Activated naive CD8-positive, alpha-beta T cell (primary cell): Measurements from ENCODE around the gene CYTH3.
"Not testable (repeated sequence)": the region's sequence is repeated elsewhere in the genome, so short reads cannot be mapped to it uniquely, and the experiment has no call there.

Experiments used
- H3K27ac Mint-ChIP-seq: one replicate; pipeline ENCODE4 v1.8.0; 2021; ENCODE audit warnings: mixed read lengths
- H3K27me3 Mint-ChIP-seq: one replicate; pipeline ENCODE4 v1.8.0; 2021; ENCODE audit warnings: mixed read lengths
- H3K36me3 Mint-ChIP-seq: one replicate; pipeline ENCODE4 v1.8.0; 2021; ENCODE audit warnings: mixed read lengths
- H3K4me1 Mint-ChIP-seq: one replicate; pipeline ENCODE4 v1.8.0; 2021; ENCODE audit warnings: low read depth, mixed read lengths
- H3K4me3 Mint-ChIP-seq: one replicate; pipeline ENCODE4 v1.8.0; 2021; ENCODE audit warnings: mild to moderate bottlenecking, mixed read lengths
- H3K9me3 Mint-ChIP-seq: one replicate; pipeline ENCODE4 v1.8.0; 2021; ENCODE audit warnings: low read depth, mixed read lengths

CYTH3 gene

DNA sequence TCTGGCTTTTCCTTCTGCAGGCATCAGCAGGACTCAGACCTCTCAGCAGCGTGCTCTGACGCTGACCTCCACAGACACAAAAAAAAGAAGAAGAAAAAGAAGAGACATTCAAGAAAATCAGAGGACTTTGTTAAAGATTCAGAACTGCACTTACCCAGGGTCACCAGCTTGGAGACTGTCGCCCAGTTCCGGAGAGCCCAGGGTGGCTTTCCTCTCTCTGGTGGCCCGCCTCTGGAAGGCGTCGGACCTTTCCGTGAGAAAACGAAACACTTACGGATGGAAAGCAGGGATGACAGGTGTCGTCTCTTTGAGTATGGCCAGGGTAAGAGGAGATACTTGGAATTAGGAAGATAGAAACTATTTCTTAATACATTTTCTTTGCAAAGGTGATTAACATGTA is 115.7 kb downstream of the CYTH3 start:
- H3K27me3 Mint-ChIP-seq, result no peaks in the 10 kb centered on the region
- no peaks in the 10 kb centered on the region for H3K9me3 Mint-ChIP-seq
- H3K4me1 Mint-ChIP-seq, result no peaks in the 10 kb centered on the region
- H3K4me3 Mint-ChIP-seq, result no peak overlapping the region
- no peak overlapping the region for H3K27ac Mint-ChIP-seq
- H3K36me3 Mint-ChIP-seq, result peaks cover 2% of the 10 kb centered on the region

DNA sequence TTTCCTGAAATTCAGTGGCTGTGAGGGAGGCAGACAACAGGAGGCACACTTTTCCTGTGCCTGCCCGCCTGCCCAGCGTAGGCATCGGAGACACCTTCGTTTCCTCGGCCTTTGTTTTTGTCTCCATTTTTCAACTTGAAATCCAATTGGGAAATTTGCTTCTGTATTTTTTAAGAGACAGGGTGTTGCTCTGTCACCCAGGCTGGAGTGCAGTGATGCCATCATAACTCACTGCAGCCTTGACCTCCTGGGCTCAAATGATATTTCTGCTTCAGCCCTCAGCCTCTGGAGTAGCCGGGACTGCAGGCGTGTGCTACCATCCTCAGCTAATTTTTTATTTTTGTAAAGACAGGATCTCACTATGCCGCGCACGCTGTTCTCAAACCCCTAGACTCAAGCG is 116.8 kb downstream of the CYTH3 start:
- Mint-ChIP-seq H3K27ac (no peak overlapping the region), H3K36me3 (peaks cover 4% of the 10 kb centered on the region), H3K27me3 (no peaks in the 10 kb centered on the region), H3K4me3 (no peak overlapping the region), H3K4me1 (no peaks in the 10 kb centered on the region), H3K9me3 (no peaks in the 10 kb centered on the region)

DNA sequence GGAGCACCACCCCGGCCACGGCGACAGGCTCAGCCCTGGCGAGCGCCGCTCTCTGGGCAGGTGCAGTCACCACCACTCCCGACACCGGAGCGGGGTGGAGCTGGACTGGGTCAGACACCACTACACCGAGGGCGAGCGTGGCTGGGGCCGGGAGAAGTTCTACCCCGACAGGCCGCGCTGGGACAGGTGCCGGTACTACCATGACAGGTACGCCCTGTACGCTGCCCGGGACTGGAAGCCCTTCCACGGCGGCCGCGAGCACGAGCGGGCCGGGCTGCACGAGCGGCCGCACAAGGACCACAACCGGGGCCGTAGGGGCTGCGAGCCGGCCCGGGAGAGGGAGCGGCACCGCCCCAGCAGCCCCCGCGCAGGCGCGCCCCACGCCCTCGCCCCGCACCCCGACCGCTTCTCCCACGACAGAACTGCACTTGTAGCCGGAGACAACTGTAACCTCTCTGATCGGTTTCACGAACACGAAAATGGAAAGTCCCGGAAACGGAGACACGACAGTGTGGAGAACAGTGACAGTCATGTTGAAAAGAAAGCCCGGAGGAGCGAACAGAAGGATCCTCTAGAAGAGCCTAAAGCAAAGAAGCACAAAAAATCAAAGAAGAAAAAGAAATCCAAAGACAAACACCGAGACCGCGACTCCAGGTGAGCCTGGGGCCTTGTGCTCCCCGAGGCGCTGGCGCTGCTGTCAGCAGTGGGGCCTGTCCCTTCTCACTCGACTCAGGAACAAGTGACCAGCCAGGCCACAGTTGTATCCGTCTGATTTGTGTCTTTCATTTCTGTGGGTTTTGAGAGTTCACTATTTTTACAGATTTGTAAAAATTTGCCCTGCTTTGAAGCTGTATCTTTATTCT is 117.7 kb downstream of the CYTH3 start:
- Mint-ChIP-seq H3K27me3 (no peaks in the 10 kb centered on the region), H3K4me1 (no peaks in the 10 kb centered on the region), H3K27ac (no peak overlapping the region), H3K4me3 (no peak overlapping the region), H3K36me3 (peaks cover 5% of the 10 kb centered on the region), H3K9me3 (no peaks in the 10 kb centered on the region)

DNA sequence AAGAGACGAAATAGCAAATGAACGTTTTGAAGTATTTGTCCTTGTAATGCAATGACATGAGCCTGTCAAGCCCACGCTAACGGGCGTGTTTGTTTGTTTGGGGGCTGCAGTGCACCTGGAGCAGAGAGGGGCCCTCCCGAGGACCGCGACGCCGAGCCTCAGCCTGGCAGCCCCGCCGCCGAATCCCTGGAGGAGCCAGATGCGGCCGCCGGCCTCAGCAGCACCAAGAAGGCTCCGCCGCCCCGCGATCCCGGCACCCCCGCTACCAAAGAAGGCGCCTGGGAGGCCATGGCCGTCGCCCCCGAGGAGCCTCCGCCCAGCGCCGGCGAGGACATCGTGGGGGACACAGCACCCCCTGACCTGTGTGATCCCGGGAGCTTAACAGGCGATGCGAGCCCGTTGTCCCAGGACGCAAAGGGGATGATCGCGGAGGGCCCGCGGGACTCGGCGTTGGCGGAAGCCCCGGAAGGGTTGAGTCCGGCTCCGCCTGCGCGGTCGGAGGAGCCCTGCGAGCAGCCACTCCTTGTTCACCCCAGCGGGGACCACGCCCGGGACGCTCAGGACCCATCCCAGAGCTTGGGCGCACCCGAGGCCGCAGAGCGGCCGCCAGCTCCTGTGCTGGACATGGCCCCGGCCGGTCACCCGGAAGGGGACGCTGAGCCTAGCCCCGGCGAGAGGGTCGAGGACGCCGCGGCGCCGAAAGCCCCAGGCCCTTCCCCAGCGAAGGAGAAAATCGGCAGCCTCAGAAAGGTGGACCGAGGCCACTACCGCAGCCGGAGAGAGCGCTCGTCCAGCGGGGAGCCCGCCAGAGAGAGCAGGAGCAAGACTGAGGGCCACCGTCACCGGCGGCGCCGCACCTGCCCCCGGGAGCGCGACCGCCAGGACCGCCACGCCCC is 118.5 kb downstream of the CYTH3 start:
- Mint-ChIP-seq H3K9me3 (no peaks in the 10 kb centered on the region), H3K4me1 (no peaks in the 10 kb centered on the region), H3K27me3 (no peaks in the 10 kb centered on the region), H3K4me3 (no peak overlapping the region), H3K27ac (no peak overlapping the region), H3K36me3 (peaks cover 7% of the 10 kb centered on the region)

DNA sequence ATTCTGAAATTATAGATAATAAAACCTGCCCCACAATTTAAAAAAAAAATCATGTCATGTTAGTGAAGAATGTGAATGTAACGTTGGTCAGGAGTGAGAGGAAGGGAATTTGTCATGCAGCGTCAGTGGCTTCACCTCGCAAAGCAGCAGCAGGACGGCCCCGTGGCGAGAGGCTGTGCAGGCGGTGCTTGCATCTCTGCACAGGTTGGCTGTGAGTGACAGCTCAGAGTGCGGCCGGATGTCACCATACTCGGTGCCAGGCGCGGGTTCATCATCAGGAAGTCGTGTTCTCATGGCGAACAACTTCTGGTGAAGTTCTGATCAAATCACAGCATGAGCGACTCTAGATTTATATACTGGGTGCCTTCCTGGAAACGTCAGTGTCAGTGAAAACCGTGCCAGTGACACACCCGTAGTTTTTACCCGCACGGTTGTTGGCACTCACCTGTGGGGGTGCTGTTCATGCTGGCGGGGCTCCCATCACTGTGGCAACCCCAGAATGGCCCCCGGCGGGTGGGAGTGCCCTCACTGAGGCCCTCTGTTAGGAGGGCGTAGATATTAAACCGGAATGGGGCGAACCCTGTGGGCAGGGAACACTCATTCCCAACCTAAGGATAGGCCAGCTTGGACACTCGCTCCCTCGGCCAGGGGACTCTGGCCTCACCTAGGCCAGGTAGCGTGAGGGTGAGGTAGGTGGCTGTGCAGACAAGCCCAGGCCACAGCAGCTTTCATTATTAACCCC is 120.3 kb downstream of the CYTH3 start:
- no peak overlapping the region for H3K27ac Mint-ChIP-seq
- H3K27me3 Mint-ChIP-seq, result no peaks in the 10 kb centered on the region
- peaks cover 7% of the 10 kb centered on the region for H3K36me3 Mint-ChIP-seq

DNA sequence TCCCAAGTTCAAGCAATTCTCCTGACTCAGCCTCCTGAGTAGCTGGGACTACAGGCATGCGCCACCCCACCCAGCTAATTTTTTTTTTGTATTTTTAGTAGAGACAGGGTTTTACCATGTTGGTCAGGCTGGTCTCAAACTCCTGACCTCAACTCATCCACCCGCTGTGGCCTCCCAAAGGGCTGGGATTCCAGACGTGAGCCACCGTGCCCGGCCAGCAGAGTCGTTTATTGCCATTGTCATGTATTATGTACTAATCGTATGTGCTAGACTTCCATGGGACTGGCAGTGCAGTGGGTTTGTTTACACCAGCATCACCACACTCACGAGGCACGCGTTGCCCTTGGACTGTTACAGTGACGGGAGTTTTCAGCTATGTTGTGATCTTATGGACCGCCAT is 120.9 kb downstream of the CYTH3 start:
- not testable (repeated sequence) for H3K4me3 Mint-ChIP-seq, H3K4me1 Mint-ChIP-seq, H3K9me3 Mint-ChIP-seq, H3K27me3 Mint-ChIP-seq, H3K36me3 Mint-ChIP-seq, H3K27ac Mint-ChIP-seq

More for the DNA sequence above, 120.3 kb downstream of the CYTH3 start:
- no peaks in the 10 kb centered on the region for H3K9me3 Mint-ChIP-seq
- no peak overlapping the region for H3K4me3 Mint-ChIP-seq
- no peaks in the 10 kb centered on the region for H3K4me1 Mint-ChIP-seq

DNA sequence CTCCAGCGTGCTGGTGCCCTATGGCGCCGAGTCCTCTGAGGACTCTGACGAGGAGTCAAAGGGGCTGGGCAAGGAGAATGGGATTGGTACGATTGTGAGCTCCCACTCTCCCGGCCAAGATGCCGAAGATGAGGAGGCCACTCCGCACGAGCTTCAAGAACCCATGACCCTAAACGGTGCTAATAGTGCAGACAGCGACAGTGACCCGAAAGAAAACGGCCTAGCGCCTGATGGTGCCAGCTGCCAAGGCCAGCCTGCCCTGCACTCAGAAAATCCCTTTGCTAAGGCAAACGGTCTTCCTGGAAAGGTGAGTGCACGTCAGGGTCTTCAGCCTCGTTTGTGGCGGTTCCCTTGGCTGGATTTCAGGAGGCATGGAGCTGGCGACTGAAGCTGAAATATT is 122.4 kb downstream of the CYTH3 start:
- no peaks in the 10 kb centered on the region for H3K4me1 Mint-ChIP-seq
- H3K27ac Mint-ChIP-seq, result no peak overlapping the region
- H3K36me3 Mint-ChIP-seq, result peaks cover 9% of the 10 kb centered on the region

DNA sequence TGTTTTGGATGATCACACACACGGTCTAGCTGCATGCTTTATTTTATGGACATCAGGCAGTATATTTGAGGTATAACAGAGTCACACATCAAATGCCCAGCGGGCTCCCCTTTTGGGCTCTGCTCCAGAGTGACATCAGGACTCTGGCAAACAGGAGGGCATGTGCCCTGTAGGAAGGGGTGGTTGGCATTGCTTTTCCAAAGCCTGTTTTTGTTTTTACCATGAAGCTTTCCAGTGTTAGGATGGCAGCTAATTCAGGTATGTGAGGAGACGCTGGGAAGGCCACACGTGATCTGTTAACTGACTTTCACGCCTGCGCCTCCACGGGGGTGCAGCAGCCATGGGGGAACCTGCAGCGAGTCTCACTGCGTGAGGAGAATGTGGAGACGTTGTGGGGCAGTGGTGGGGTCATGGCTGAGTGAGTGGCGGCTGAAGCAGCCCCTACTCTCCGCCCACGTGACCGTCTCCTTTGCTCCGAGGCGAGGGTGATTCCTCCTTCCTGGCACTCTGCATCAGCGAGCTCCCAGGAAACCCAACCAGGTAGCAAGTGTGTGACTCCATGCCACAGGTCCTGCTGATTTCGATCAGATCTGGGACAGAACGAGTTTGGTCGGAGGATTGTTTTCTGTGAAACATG is 123.6 kb downstream of the CYTH3 start:
- H3K4me1 Mint-ChIP-seq, result no peaks in the 10 kb centered on the region

More for the DNA sequence above, 122.4 kb downstream of the CYTH3 start:
- Mint-ChIP-seq H3K9me3 (no peaks in the 10 kb centered on the region), H3K27me3 (no peaks in the 10 kb centered on the region), H3K4me3 (no peak overlapping the region)

DNA sequence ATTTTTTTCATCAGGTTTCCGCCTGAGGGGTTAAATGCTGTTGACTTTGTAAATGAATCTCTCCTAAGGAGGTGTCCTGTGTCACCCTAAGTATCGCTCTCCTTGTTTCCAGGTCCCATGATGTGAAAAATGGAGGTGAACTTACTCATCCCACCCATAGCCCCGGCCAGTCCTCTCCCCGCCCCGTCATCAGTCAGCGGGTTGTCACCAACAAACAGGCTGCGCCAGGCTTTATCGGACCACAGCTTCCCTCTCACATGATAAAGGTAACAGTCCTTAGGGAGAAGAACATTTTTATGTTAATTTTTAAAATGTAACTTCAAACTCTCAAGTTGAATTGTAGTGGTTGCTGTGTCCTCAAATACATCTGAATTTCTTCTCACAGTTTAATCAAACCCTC is 124.8 kb downstream of the CYTH3 start:
- no peaks in the 10 kb centered on the region for H3K4me1 Mint-ChIP-seq

More for the DNA sequence above, 123.6 kb downstream of the CYTH3 start:
- H3K27ac Mint-ChIP-seq, result no peak overlapping the region
- no peaks in the 10 kb centered on the region for H3K27me3 Mint-ChIP-seq
- no peaks in the 10 kb centered on the region for H3K9me3 Mint-ChIP-seq
- H3K36me3 Mint-ChIP-seq, result peaks cover 13% of the 10 kb centered on the region
- no peak overlapping the region for H3K4me3 Mint-ChIP-seq

DNA sequence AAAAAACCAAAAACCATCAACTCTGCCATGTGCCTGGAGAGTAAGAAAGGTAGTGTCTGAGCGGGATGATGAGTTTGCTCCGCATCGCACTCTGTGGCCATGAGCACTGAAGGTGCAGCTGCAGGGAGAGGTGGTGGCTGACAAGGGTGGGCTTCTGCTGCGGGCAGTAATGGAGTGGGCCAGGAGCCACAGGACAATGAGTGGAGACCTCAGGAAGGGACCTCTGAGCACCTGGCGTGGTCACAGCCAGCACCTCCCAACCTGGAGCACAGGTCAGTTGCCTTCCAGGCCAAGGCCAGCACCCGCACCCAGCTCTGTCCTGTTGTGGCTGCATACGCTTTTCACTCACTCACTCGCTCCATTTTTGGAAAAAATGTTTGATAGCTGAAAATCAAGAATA is 125.8 kb downstream of the CYTH3 start:
- Mint-ChIP-seq H3K9me3 (no peaks in the 10 kb centered on the region), H3K4me1 (no peaks in the 10 kb centered on the region), H3K36me3 (peaks cover 10% of the 10 kb centered on the region), H3K27me3 (no peaks in the 10 kb centered on the region), H3K27ac (no peak overlapping the region), H3K4me3 (no peak overlapping the region)

More for the DNA sequence above, 124.8 kb downstream of the CYTH3 start:
- Mint-ChIP-seq H3K27ac (no peak overlapping the region), H3K9me3 (no peaks in the 10 kb centered on the region), H3K4me3 (no peak overlapping the region), H3K36me3 (peaks cover 13% of the 10 kb centered on the region), H3K27me3 (no peaks in the 10 kb centered on the region)

DNA sequence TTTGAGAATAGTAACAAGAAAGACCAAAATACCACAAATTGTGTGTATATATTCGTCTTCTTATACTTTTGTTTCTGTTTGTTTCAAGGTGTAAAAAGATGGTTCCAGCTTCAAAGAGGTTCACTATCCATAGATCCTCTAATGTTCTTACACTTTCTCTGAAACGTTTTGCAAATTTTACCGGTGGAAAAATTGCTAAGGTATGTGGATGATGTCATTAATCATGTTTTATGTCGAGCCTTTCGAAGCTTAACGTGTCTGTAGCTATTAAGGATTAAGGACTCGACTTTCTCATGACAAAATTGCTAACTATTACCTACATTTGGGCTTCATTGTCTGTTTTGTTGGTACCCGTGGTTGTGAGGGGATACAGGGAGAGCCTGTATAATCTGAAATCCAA is 128.4 kb downstream of the CYTH3 start:
- H3K4me1 Mint-ChIP-seq, result no peaks in the 10 kb centered on the region
- no peak overlapping the region for H3K27ac Mint-ChIP-seq
- peaks cover 9% of the 10 kb centered on the region for H3K36me3 Mint-ChIP-seq
- H3K4me3 Mint-ChIP-seq, result no peak overlapping the region
- H3K27me3 Mint-ChIP-seq, result no peaks in the 10 kb centered on the region
- no peaks in the 10 kb centered on the region for H3K9me3 Mint-ChIP-seq

DNA sequence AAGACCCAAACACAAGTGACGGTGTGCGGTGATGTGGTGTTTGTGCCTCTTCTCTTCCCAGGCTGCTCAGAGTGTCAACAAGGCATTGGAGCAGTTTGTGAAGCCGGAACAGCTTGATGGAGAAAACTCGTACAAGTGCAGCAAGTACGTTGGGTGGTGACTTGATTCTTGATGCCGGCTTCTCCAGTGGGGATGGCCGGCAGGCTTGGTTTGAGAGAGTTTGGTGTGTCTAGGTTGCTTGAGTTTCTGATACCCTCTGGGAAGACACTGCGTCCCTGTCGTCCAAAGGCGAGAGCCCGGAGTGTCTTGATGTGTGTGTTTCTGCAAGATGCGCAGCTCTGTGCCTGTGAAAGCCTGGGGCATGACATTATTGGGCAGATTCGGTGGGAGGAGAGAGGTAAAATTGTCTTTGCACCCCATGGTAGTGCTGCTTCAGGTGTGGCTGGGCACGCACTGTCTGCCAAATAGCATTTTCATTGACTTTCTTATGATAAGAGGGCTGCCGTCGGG is 129.5 kb downstream of the CYTH3 start:
- Mint-ChIP-seq H3K27me3 (no peaks in the 10 kb centered on the region), H3K4me3 (no peak overlapping the region), H3K9me3 (no peaks in the 10 kb centered on the region), H3K36me3 (peaks cover 9% of the 10 kb centered on the region), H3K27ac (no peak overlapping the region), H3K4me1 (no peaks in the 10 kb centered on the region)

DNA sequence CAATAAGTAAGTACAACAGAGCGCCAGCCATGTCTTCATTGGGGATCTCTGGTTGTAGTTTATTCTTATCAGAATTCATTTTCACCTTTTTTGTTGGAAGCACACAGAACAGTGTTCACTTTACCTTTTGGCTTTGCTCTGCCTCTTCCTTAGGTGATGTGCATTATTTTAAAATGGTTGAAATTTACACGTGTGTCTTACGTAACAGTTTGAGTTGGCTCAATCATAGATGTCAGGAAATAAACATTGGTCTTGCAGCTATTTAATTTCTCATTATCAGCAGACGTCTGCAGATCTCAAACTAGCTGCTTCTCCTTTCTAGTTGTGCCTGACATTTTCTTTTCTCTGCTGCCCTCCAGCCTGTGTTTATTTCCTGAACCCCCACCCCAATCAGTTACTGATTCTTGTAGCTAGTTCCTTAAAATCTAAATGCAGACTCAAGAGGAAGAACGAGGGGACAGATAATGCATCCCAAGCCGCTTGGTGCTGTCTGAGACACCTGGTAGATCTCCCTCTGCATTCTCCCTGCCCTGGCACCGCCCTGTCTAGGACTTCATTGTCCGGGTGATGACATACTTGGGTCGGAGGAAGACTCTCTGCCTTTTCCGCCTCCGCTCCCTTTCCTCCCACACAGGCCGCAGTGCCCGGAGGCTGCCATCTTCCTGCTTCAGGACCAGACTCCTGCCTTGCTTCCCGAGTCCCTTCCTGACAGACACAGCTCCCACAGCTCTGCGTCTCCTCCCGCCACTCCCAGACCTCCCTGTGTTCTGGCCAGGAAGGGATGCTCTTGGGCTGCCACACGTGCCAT is 133.0 kb downstream of the CYTH3 start:
- no peak overlapping the region for H3K27ac Mint-ChIP-seq
- no peaks in the 10 kb centered on the region for H3K27me3 Mint-ChIP-seq
- H3K4me1 Mint-ChIP-seq, result no peaks in the 10 kb centered on the region
- no peaks in the 10 kb centered on the region for H3K9me3 Mint-ChIP-seq
- no peak overlapping the region for H3K4me3 Mint-ChIP-seq
- peaks cover 6% of the 10 kb centered on the region for H3K36me3 Mint-ChIP-seq

DNA sequence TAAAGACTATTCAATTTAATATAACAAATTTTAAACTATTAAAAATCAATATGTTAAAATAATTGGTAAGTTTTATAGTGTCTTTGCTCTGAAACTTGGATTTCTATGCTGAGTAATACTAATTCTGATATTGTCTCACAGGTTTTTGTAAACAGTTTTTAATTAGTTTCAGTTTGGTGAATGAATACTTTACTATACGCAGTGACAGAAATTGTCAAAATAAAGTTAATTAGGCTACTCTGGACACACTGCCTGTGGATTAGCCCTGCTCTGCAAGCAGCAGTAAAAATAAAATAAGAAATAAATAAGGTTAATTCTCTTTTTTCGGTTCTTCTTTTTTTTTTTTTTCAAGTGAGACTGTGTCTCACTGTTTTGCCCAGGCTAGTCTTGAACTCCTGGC is 135.9 kb downstream of the CYTH3 start:
- Mint-ChIP-seq H3K36me3 (peaks cover 5% of the 10 kb centered on the region), H3K27ac (no peak overlapping the region), H3K4me1 (no peaks in the 10 kb centered on the region), H3K9me3 (no peaks in the 10 kb centered on the region), H3K4me3 (no peak overlapping the region), H3K27me3 (no peaks in the 10 kb centered on the region)
